Muscle layer of duodenum (tissue), 2 donors: ENCODE data around the gene SLC35A2.

Experiments
- H3K27ac ChIP-seq: one replicate; pipeline ENCODE4 v1.7.0; 2013; ENCODE audit warnings: mild to moderate bottlenecking, low read length
- H3K27me3 ChIP-seq: one replicate; pipeline ENCODE4 v1.7.0; 2013; ENCODE audit warnings: low read depth, mild to moderate bottlenecking, control low read depth, low read length
- H3K36me3 ChIP-seq, 2 donors: one replicate each; pipeline ENCODE4 v1.7.0; 2013; ENCODE audit warnings: low read length in 2 of 2, control low read depth in 1 of 2, mild to moderate bottlenecking in 1 of 2; ENCODE audit not compliant: insufficient read depth in 2 of 2, control insufficient read depth in 1 of 2
- H3K4me1 ChIP-seq, 2 donors: one replicate each; pipeline ENCODE4 v1.7.0; 2013; ENCODE audit warnings: low read length in 2 of 2, mild to moderate bottlenecking in 2 of 2, control low read depth in 1 of 2, moderate library complexity in 1 of 2; ENCODE audit not compliant: insufficient read depth in 2 of 2, control insufficient read depth in 1 of 2
- H3K4me3 ChIP-seq, 2 donors: one replicate each; pipeline ENCODE4 v1.7.0; 2013; ENCODE audit warnings: low read length in 2 of 2, low read depth in 1 of 2, mild to moderate bottlenecking in 1 of 2
- H3K9me3 ChIP-seq, 2 donors: one replicate each; pipeline ENCODE4 v1.7.0; 2013; ENCODE audit warnings: low read length in 2 of 2, control low read depth in 1 of 2, mild to moderate bottlenecking in 1 of 2; ENCODE audit not compliant: control insufficient read depth in 1 of 2
- donor health status: healthy.

Gene SLC35A2

GRCh38 chrX:48911412-48912182 is at the start of gene SLC35A2:
SLC35A2 (minus strand) TSS chrX:48911646; CDS start chrX:48911636, 10 bp downstream.
- no peaks in the 10 kb centered on the region for H3K27me3 ChIP-seq
- peaks cover 0 to 12% of the 10 kb centered on the region in 2 donors for H3K4me1 ChIP-seq
- peak within 1 kb of the TSS; percentile 80 to 83 for H3K4me3 ChIP-seq
- H3K9me3 ChIP-seq, result no peaks in the 10 kb centered on the region
- H3K36me3 ChIP-seq, result peaks cover 8 to 9% of the 10 kb centered on the region in 2 donors
- peak within 1 kb of the TSS; percentile 87 for H3K27ac ChIP-seq

- peaks cover 4 to 6% of the 10 kb centered on the region in 2 donors for H3K36me3 ChIP-seq
- peaks cover 0 to 17% of the 10 kb centered on the region in 2 donors for H3K4me1 ChIP-seq
- H3K27ac ChIP-seq, result no peak overlapping the region
- no peaks in the 10 kb centered on the region for H3K9me3 ChIP-seq
- H3K4me3 ChIP-seq, result no peak overlapping the region
- H3K27me3 ChIP-seq, result no peaks in the 10 kb centered on the region
These were observed 48.8 kb upstream of the SLC35A2 start for GRCh38 chrX:48960291-48960690.

GRCh38 chrX:48958635-48959094 is 47.2 kb upstream of the SLC35A2 start:
- Histone ChIP-seq H3K27me3 (no peaks in the 10 kb centered on the region), H3K9me3 (no peaks in the 10 kb centered on the region), H3K4me1 (peaks cover 0 to 33% of the 10 kb centered on the region in 2 donors), H3K36me3 (peaks cover 4 to 9% of the 10 kb centered on the region in 2 donors), H3K4me3 (peak overlapping the region; percentile 42 to 53), H3K27ac (peak overlapping the region; percentile 91)

GRCh38 chrX:48957827-48958634 is 46.6 kb upstream of the SLC35A2 start:
- Histone ChIP-seq H3K36me3 (peaks cover 4 to 9% of the 10 kb centered on the region in 2 donors), H3K27me3 (no peaks in the 10 kb centered on the region), H3K4me1 (peaks cover 0 to 40% of the 10 kb centered on the region in 2 donors), H3K9me3 (no peaks in the 10 kb centered on the region), H3K27ac (peak overlapping the region; percentile 94), H3K4me3 (peak overlapping the region; percentile 53 to 60)

GRCh38 chrX:48957477-48957826 is 46.0 kb upstream of the SLC35A2 start, which contains the start of gene OTUD5:
OTUD5 (minus strand) TSS chrX:48957607; CDS start chrX:48957570, 37 bp downstream.
- H3K9me3 ChIP-seq, result no peaks in the 10 kb centered on the region
- peak within 1 kb of the TSS; percentile 94 for H3K27ac ChIP-seq
- peaks cover 0 to 45% of the 10 kb centered on the region in 2 donors for H3K4me1 ChIP-seq
- H3K36me3 ChIP-seq, result peaks cover 4 to 9% of the 10 kb centered on the region in 2 donors
- no peaks in the 10 kb centered on the region for H3K27me3 ChIP-seq
- H3K4me3 ChIP-seq, result peak within 1 kb of the TSS; percentile 62 to 75

- Histone ChIP-seq H3K27me3 (no peaks in the 10 kb centered on the region), H3K4me1 (peaks cover 0 to 48% of the 10 kb centered on the region in 2 donors), H3K9me3 (no peaks in the 10 kb centered on the region), H3K27ac (peak overlapping the region; percentile 75), H3K4me3 (peak overlapping the region; percentile 62 to 75), H3K36me3 (peaks cover 4 to 9% of the 10 kb centered on the region in 2 donors)
These were observed 45.4 kb upstream of the SLC35A2 start for GRCh38 chrX:48956728-48957414.

GRCh38 chrX:48948589-48948988 is 37.1 kb upstream of the SLC35A2 start:
- no peak overlapping the region for H3K4me3 ChIP-seq
- no peak overlapping the region for H3K27ac ChIP-seq
- no peaks in the 10 kb centered on the region for H3K27me3 ChIP-seq
- H3K36me3 ChIP-seq, result no peaks in the 10 kb centered on the region
- H3K4me1 ChIP-seq, result peaks cover 0 to 14% of the 10 kb centered on the region in 2 donors
- no peaks in the 10 kb centered on the region for H3K9me3 ChIP-seq

GRCh38 chrX:48945517-48946348 is 34.3 kb upstream of the SLC35A2 start:
- Histone ChIP-seq H3K9me3 (no peaks in the 10 kb centered on the region), H3K27me3 (no peaks in the 10 kb centered on the region), H3K4me3 (no peak overlapping the region), H3K36me3 (peaks cover 0 to 4% of the 10 kb centered on the region in 2 donors), H3K27ac (no peak overlapping the region), H3K4me1 (peaks cover 0 to 4% of the 10 kb centered on the region in 2 donors)

GRCh38 chrX:48942895-48943294 is 31.4 kb upstream of the SLC35A2 start:
- Histone ChIP-seq H3K27me3 (no peaks in the 10 kb centered on the region), H3K4me3 (no peak overlapping the region), H3K36me3 (peaks cover 0 to 4% of the 10 kb centered on the region in 2 donors), H3K27ac (no peak overlapping the region), H3K9me3 (no peaks in the 10 kb centered on the region), H3K4me1 (peaks cover 0 to 16% of the 10 kb centered on the region in 2 donors)

- Histone ChIP-seq H3K27me3 (no peaks in the 10 kb centered on the region), H3K36me3 (peaks cover 0 to 4% of the 10 kb centered on the region in 2 donors), H3K27ac (peak overlapping the region; percentile 39), H3K4me1 (peaks cover 0 to 26% of the 10 kb centered on the region in 2 donors), H3K4me3 (no peak overlapping the region), H3K9me3 (no peaks in the 10 kb centered on the region)
These were observed 29.0 kb upstream of the SLC35A2 start for GRCh38 chrX:48940404-48940955.
